Measurements from ENCODE around the gene SUPT3H.
A peak's percentile ranks its signal among the peaks of the same experiment; 100 is the strongest.

Gene SUPT3H

GRCh38 chr6:44935693-44936300 is 441.9 kb downstream of the SUPT3H start:
- no peak for TF ChIP-seq CTCF (IDR thresholded peaks at IDR 0.05; ENCODE audit: insufficient read depth, low read depth, low read length, missing control alignments)
- no peak overlapping the region for H3K4me3 ChIP-seq (ENCODE audit: low read depth, low read length)
- DNase-seq (ENCODE audit: low read depth): no peak

GRCh38 chr6:44933108-44933507 is 444.6 kb downstream of the SUPT3H start:
- no peak for TF ChIP-seq CTCF (IDR thresholded peaks at IDR 0.05; ENCODE audit: insufficient read depth, low read depth, low read length, missing control alignments)
- H3K4me3 ChIP-seq (ENCODE audit: low read depth, low read length): no peak overlapping the region
- no peak for DNase-seq (ENCODE audit: low read depth)

DNA sequence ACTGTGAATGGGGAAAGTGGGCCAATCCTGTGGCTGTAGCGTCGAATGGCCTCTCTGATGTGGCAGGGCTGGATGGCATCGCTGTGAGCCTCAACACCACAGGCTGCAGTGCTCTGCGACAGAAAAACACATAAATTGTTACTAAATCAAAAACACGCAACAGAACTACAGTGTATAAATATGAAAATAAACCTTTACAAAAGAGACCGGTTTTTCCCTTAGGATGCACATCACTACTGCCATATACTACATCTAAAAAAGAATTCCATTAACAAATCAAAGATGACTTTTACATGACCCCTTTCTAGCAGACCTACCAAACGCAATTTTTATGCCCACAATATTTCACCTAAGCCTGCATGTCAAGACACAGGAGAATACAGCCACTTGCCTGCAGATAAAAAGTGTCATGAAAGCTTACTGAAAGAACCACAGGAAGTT is 445.1 kb downstream of the SUPT3H start:
- no peak for TF ChIP-seq CTCF (IDR thresholded peaks at IDR 0.05; ENCODE audit: insufficient read depth, low read depth, low read length, missing control alignments)
- DNase-seq (ENCODE audit: low read depth): no peak
- H3K4me3 ChIP-seq (ENCODE audit: low read depth, low read length): no peak overlapping the region

DNA sequence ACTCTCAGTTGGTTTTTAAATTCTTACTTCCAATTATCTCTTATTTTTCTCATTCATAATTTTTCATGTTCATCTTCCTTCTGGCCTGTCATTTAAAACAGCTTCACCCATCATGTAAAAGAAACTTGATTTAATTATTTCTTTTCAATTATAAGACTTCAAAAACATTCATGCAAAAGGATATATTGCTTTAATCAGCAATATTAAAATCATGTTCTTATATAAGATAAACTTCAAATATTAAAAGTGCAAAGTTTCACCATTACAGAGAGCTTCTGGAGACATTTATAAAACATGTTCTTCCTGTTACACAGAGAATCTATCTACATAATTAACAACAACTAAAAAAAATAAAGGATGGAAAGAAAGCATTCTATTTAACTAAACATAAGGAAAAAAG is 446.3 kb downstream of the SUPT3H start:
- no peak overlapping the region for H3K4me3 ChIP-seq (ENCODE audit: low read depth, low read length)
- DNase-seq (ENCODE audit: low read depth): no peak
- TF ChIP-seq CTCF (IDR thresholded peaks at IDR 0.05; ENCODE audit: insufficient read depth, low read depth, low read length, missing control alignments): no peak

- TF ChIP-seq CTCF (IDR thresholded peaks at IDR 0.05; ENCODE audit: insufficient read depth, low read depth, low read length, missing control alignments): no peak
- no peak for DNase-seq (ENCODE audit: low read depth)
- H3K4me3 ChIP-seq (ENCODE audit: low read depth, low read length): no peak overlapping the region
Measured at GRCh38 chr6:44926556-44926955, 451.2 kb downstream of the SUPT3H start.

- H3K4me3 ChIP-seq (ENCODE audit: low read depth, low read length): no peak overlapping the region
- no peak for TF ChIP-seq CTCF (IDR thresholded peaks at IDR 0.05; ENCODE audit: insufficient read depth, low read depth, low read length, missing control alignments)
- peak; percentile 49 for DNase-seq (ENCODE audit: low read depth)
Measured at GRCh38 chr6:44925100-44925739, 452.5 kb downstream of the SUPT3H start.

DNA sequence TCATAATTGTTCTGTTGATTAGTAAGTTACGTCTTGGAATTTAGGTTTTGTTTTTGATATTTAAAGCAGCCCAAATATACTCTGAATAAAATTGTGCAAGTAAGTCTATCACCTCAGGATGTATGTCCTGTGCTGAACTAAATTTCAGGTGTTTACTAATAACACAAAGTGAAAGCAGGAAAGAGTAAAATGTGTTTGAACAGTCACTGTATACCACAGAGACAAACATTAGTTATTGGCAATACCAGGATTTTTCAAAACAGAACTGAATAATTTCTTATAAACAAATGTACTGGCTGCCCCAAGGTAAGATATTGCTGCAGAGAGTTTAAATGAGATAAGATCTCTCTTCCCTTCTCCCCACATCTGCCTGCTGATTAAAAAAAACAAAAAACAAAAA is 454.3 kb downstream of the SUPT3H start:
- no peak for TF ChIP-seq CTCF (IDR thresholded peaks at IDR 0.05; ENCODE audit: insufficient read depth, low read depth, low read length, missing control alignments)
- H3K4me3 ChIP-seq (ENCODE audit: low read depth, low read length): no peak overlapping the region

More for the DNA sequence above, 454.3 kb downstream of the SUPT3H start:
- DNase-seq (ENCODE audit: low read depth): peak; percentile 34
